ENCODE results near the gene MYCBPAP.
A peak's percentile ranks its signal among the peaks of the same experiment; 100 is the strongest.

Gene MYCBPAP

GRCh38 chr17:50551884-50552283 is 43.6 kb downstream of the MYCBPAP start:
- DNase-seq (ENCODE audit: low spot score) = no peak

- DNase-seq (ENCODE audit: low spot score) = no peak
Measured at GRCh38 chr17:50554201-50554600, 46.0 kb downstream of the MYCBPAP start.

GRCh38 chr17:50556803-50557202 is 48.6 kb downstream of the MYCBPAP start:
- DNase-seq (ENCODE audit: low spot score) = no peak

- no peak for DNase-seq (ENCODE audit: low spot score)
Measured at GRCh38 chr17:50557630-50558029, 49.4 kb downstream of the MYCBPAP start.

GRCh38 chr17:50558091-50558490 is 49.9 kb downstream of the MYCBPAP start:
- no peak for DNase-seq (ENCODE audit: low spot score)

- no peak for DNase-seq (ENCODE audit: low spot score)
Measured at GRCh38 chr17:50558581-50558940, 50.3 kb downstream of the MYCBPAP start.

GRCh38 chr17:50558941-50559614 is 50.8 kb downstream of the MYCBPAP start:
- no peak for DNase-seq (ENCODE audit: low spot score)

GRCh38 chr17:50559674-50560184 is 51.5 kb downstream of the MYCBPAP start:
- peak; percentile 94 for DNase-seq (ENCODE audit: low spot score)

GRCh38 chr17:50560185-50560824 is 52.1 kb downstream of the MYCBPAP start, which contains the start of gene CACNA1G:
CACNA1G (plus strand) TSS chr17:50560715; CDS start chr17:50561460, 745 bp downstream.
- peak; percentile 100 for DNase-seq (ENCODE audit: low spot score)

- DNase-seq (ENCODE audit: low spot score) = no peak
Measured at GRCh38 chr17:50560931-50561745, 52.9 kb downstream of the MYCBPAP start.

GRCh38 chr17:50561746-50562141 is 53.5 kb downstream of the MYCBPAP start:
- DNase-seq (ENCODE audit: low spot score) = no peak

GRCh38 chr17:50562242-50563091 is 54.2 kb downstream of the MYCBPAP start:
- no peak for DNase-seq (ENCODE audit: low spot score)

- DNase-seq (ENCODE audit: low spot score) = no peak
Measured at GRCh38 chr17:50563092-50563511, 54.9 kb downstream of the MYCBPAP start.

GRCh38 chr17:50564916-50565315 is 56.7 kb downstream of the MYCBPAP start:
- DNase-seq (ENCODE audit: low spot score) = no peak

GRCh38 chr17:50565402-50566350 is 57.4 kb downstream of the MYCBPAP start:
- no peak for DNase-seq (ENCODE audit: low spot score)

GRCh38 chr17:50566886-50567285 is 58.6 kb downstream of the MYCBPAP start:
- DNase-seq (ENCODE audit: low spot score) = no peak

- no peak for DNase-seq (ENCODE audit: low spot score)
Measured at GRCh38 chr17:50568659-50569058, 60.4 kb downstream of the MYCBPAP start.

- no peak for DNase-seq (ENCODE audit: low spot score)
Measured at GRCh38 chr17:50569592-50569991, 61.4 kb downstream of the MYCBPAP start.

- no peak for DNase-seq (ENCODE audit: low spot score)
Measured at GRCh38 chr17:50570032-50570431, 61.8 kb downstream of the MYCBPAP start.

GRCh38 chr17:50570528-50570927 is 62.3 kb downstream of the MYCBPAP start:
- DNase-seq (ENCODE audit: low spot score) = no peak

- no peak for DNase-seq (ENCODE audit: low spot score)
Measured at GRCh38 chr17:50571681-50572080, 63.4 kb downstream of the MYCBPAP start.
